Measurements from ENCODE around the gene SPDEF.

DNA sequence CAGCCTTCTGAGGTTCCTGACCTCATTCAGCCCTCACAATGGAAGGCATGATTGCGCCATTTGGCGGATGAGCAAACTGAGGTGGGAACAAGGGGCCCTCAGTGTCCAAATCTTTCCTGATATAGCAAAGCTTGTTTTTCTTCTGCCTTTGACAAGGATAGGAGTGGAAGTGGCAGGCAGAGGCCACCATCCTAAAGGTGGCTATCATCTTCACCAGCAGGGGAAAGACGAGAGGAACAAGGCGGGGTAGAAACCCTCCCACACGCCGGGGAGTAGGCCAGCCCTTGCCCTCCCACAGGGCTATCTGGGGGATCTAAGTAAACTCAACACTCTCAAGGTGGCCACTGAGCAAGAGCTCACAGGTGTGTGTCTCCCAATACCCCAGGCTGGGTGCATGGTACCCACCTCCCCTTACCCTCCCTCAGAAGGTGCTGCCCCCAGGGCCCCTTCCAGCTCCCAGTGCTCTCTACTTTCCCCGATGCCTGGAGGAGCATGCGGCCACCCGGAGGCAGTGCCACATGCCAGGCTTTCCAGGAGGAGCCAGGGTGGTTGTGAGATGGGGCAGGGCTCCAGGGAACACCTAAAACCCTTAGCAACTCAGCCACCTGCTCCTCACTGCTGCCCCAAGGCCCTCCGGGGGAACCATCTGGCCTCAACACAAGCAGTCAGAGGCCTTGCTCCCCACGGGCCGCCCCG lies 11.2 kb downstream of the SPDEF start:
- TF ChIP-seq, protein P1, sequence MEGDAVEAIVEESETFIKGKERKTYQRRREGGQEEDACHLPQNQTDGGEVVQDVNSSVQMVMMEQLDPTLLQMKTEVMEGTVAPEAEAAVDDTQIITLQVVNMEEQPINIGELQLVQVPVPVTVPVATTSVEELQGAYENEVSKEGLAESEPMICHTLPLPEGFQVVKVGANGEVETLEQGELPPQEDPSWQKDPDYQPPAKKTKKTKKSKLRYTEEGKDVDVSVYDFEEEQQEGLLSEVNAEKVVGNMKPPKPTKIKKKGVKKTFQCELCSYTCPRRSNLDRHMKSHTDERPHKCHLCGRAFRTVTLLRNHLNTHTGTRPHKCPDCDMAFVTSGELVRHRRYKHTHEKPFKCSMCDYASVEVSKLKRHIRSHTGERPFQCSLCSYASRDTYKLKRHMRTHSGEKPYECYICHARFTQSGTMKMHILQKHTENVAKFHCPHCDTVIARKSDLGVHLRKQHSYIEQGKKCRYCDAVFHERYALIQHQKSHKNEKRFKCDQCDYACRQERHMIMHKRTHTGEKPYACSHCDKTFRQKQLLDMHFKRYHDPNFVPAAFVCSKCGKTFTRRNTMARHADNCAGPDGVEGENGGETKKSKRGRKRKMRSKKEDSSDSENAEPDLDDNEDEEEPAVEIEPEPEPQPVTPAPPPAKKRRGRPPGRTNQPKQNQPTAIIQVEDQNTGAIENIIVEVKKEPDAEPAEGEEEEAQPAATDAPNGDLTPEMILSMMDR (IDR thresholded peaks at IDR 0.05), result no peak
- no peak for TF ChIP-seq POLR2A (IDR thresholded peaks at IDR 0.05)

Measured in body of pancreas (tissue), 4 donors.